Stimulated activated CD4-positive, alpha-beta T cell treated with anti-CD3 and anti-CD28 coated beads, Interleukin-4, amount 100 ng/mL, for 4 hours (primary cell): ENCODE results near the gene CEP57.
"Not testable (repeated sequence)": the region's sequence is repeated elsewhere in the genome, so short reads cannot be mapped to it uniquely, and the experiment has no call there.

ENCODE experiments used
- DNase-seq, 2 experiments: peaks; one replicate each; pipeline ENCODE4 v3.0.0-alpha.2; 2020

Gene CEP57

DNA sequence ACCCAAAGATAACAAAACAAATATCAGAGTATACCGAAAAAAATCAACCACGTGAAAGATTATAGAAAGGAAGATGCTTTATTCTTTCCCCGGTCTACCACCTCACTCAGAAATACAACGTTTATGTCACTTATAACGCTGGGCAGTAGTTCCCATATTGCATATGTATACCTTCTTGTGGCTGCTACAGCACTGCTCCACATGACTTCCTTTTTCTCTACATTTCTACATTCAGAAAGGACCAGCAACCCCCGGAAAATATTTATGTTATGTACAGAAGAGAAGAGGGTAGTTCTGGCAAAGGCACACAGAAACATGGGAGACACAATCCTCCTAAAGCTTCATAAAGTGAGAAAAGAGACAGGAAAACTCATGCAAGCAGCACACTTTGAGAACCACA lies 76.8 kb downstream of the CEP57 start:
- no peak for DNase-seq

DNA sequence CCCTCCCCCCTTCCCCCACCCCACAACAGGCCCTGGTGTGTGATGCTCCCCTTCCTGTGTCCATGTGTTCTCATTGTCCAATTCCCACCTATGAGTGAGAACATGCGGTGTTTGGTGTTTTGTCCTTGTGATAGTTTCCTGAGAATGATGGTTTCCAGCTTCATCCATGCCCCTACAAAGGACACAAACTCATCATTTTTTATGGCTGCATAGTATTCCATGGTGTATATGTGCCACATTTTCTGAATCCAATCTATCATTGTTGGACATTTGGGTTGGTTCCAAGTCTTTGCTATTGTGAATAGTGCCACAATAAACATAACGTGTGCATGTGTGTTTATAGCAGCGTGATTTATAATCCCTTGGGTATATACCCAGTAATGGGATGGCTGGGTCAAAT lies 80.6 kb downstream of the CEP57 start:
- DNase-seq = not testable (repeated sequence)

DNA sequence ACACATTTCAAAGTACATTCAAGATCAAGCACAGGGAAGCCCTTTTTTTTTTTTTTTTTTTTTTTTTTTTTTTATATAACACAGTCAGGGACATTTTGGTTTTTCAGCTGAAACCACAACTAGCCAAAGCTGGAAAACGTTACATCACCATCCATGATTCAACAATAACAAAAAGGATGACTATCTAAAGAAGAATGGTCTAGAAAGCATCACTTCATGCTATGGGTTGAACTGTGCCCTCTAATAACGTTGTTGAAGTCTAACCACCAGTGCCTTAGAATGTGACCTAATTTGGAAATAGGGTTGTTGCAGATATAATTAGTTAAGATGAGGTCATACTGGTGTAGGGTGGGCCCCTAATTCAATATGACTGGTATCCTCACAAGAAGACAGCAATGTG lies 87.0 kb downstream of the CEP57 start:
- no peak for DNase-seq
